ENCODE measurements around the gene DOCK9. TPM values are rescaled to one million over a fixed set of nuclear protein-coding genes. Genes with fewer than 3 reads are reported as not detected.

The DOCK9 gene
- total and polyA plus RNA-seq, 2 donors (not counting 1 experiment from before 2014, with no cell fraction given) = 18.5 to 28.0 TPM

DNA sequence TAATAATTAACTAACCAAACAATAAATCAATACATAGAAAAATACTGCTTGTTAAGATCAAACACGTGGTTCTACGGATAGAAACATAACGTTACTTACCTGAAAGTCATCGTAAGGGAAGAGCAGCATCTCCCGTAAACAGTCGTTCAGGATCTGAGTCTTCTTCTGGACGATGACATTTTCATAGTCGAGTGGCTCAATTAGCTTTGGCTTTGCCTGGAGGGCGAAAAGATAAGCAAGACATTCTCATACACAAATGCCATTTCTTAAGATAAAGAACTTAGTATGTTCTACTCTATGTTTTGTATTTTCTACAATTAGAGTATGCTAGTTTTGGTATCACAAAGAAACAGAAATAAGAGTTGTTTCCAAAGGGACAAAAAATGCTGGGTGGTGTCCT, 22.5 kb downstream of the DOCK9 start:
- Histone ChIP-seq H3K27ac (ENCODE audit: low read length in 2 of 2) (no peak overlapping the region), H3K36me3 (replicated peaks in 1 of 2; ENCODE audit: control extremely low read depth in 1 of 2, control insufficient read depth in 1 of 2, extremely low read depth in 1 of 2, insufficient read depth in 2 of 2, low read length in 1 of 2) (no peaks in the 10 kb centered on the region), H4K20me1 (ENCODE audit: control insufficient read depth, insufficient read depth, low read length, poor library complexity, severe bottlenecking) (no peaks in the 10 kb centered on the region), H2AFZ (ENCODE audit: insufficient read depth, low read depth, low read length, poor library complexity, severe bottlenecking) (no peak overlapping the region), H3K9me3 (ENCODE audit: control extremely low read depth in 1 of 3, control insufficient read depth in 2 of 3, insufficient read depth in 1 of 3, low read length in 2 of 3) (no peaks in the 10 kb centered on the region), H3K79me2 (ENCODE audit: control insufficient read depth, insufficient read depth, low read length) (no peaks in the 10 kb centered on the region), H3K4me3 (ENCODE audit: control extremely low read depth in 1 of 5, extremely low read depth in 1 of 5, insufficient read depth in 1 of 5, low read depth in 2 of 5, low read length in 4 of 5) (no peak overlapping the region), H3K4me2 (replicated peaks; ENCODE audit: low read depth, low read length, poor library complexity, severe bottlenecking) (no peak overlapping the region), H3K27me3 (replicated peaks in 1 of 4; ENCODE audit: control extremely low read depth in 1 of 4, control insufficient read depth in 3 of 4, insufficient read depth in 4 of 4, low read length in 3 of 4) (no peaks in the 10 kb centered on the region), H3K4me1 (ENCODE audit: control insufficient read depth in 2 of 2, insufficient read depth in 2 of 2, low read length in 2 of 2) (no peaks in the 10 kb centered on the region), H3K9ac (ENCODE audit: low read length) (no peak overlapping the region)
- DNase-seq = no peak
- WGBS (ENCODE audit: insufficient coverage) = 94% methylated on average over 6 of the region's 9 CpGs
- TF ChIP-seq, protein P1, sequence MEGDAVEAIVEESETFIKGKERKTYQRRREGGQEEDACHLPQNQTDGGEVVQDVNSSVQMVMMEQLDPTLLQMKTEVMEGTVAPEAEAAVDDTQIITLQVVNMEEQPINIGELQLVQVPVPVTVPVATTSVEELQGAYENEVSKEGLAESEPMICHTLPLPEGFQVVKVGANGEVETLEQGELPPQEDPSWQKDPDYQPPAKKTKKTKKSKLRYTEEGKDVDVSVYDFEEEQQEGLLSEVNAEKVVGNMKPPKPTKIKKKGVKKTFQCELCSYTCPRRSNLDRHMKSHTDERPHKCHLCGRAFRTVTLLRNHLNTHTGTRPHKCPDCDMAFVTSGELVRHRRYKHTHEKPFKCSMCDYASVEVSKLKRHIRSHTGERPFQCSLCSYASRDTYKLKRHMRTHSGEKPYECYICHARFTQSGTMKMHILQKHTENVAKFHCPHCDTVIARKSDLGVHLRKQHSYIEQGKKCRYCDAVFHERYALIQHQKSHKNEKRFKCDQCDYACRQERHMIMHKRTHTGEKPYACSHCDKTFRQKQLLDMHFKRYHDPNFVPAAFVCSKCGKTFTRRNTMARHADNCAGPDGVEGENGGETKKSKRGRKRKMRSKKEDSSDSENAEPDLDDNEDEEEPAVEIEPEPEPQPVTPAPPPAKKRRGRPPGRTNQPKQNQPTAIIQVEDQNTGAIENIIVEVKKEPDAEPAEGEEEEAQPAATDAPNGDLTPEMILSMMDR (IDR thresholded peaks at IDR 0.05) = no peak
- TF ChIP-seq EZH2 (IDR thresholded peaks at IDR 0.05; ENCODE audit: borderline replicate concordance, insufficient read depth, low read depth, low read length, poor library complexity, severe bottlenecking) = no peak
- no peaks in the 10 kb centered on the region for H3K4me1 Mint-ChIP-seq
- no peaks in the 10 kb centered on the region for H3K9me3 Mint-ChIP-seq (ENCODE audit: insufficient read depth)
- H3K27me3 Mint-ChIP-seq = no peaks in the 10 kb centered on the region
- ChIA-PET POLR2A (no interaction called here), CTCF (no interaction called here)
- H3K27ac Mint-ChIP-seq = no peak overlapping the region
- intact Hi-C loops (cut with micrococcal nuclease) = no loop called here
- no peak for ATAC-seq (ENCODE audit: low read depth)
- no peak overlapping the region for H3K4me3 Mint-ChIP-seq

DNA sequence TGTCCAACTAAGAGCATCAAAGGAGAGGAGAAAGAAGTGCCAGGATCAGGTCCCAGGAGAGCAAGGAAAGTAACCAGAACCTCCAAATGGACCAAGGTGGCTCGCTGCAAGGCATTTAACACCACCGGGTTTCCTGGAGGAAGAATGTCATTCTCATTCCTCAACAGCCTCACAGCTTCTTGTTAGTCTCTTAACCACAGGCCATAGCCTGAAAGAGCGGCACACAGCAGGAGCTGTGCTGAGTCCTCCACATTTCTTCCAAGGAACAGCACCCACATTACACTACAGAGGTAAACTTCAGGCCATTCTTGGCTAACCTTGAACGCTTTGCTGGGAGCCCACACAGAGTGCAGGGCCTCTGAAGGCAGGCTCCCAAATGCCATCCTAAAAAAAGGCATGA, 23.6 kb downstream of the DOCK9 start:
- CTCF ChIA-PET = no interaction called here
- Histone ChIP-seq H3K9me3 (ENCODE audit: control extremely low read depth in 1 of 3, control insufficient read depth in 2 of 3, insufficient read depth in 1 of 3, low read length in 2 of 3) (no peaks in the 10 kb centered on the region), H2AFZ (ENCODE audit: insufficient read depth, low read depth, low read length, poor library complexity, severe bottlenecking) (no peak overlapping the region), H3K4me1 (ENCODE audit: control insufficient read depth in 2 of 2, insufficient read depth in 2 of 2, low read length in 2 of 2) (no peaks in the 10 kb centered on the region), H3K9ac (ENCODE audit: low read length) (no peak overlapping the region), H3K27ac (ENCODE audit: low read length in 2 of 2) (no peak overlapping the region), H3K36me3 (replicated peaks in 1 of 2; ENCODE audit: control extremely low read depth in 1 of 2, control insufficient read depth in 1 of 2, extremely low read depth in 1 of 2, insufficient read depth in 2 of 2, low read length in 1 of 2) (no peaks in the 10 kb centered on the region), H3K4me3 (ENCODE audit: control extremely low read depth in 1 of 5, extremely low read depth in 1 of 5, insufficient read depth in 1 of 5, low read depth in 2 of 5, low read length in 4 of 5) (no peak overlapping the region), H3K27me3 (replicated peaks in 1 of 4; ENCODE audit: control extremely low read depth in 1 of 4, control insufficient read depth in 3 of 4, insufficient read depth in 4 of 4, low read length in 3 of 4) (no peaks in the 10 kb centered on the region), H3K79me2 (ENCODE audit: control insufficient read depth, insufficient read depth, low read length) (no peaks in the 10 kb centered on the region), H4K20me1 (ENCODE audit: control insufficient read depth, insufficient read depth, low read length, poor library complexity, severe bottlenecking) (no peaks in the 10 kb centered on the region), H3K4me2 (replicated peaks; ENCODE audit: low read depth, low read length, poor library complexity, severe bottlenecking) (no peak overlapping the region)
- no peaks in the 10 kb centered on the region for H3K27me3 Mint-ChIP-seq
- DNase-seq (no peak), ATAC-seq (ENCODE audit: low read depth) (no peak)
- intact Hi-C loops (cut with micrococcal nuclease) = no loop called here
- no peaks in the 10 kb centered on the region for H3K4me1 Mint-ChIP-seq
- H3K4me3 Mint-ChIP-seq = no peak overlapping the region
- no peak overlapping the region for H3K27ac Mint-ChIP-seq
- TF ChIP-seq EZH2 (IDR thresholded peaks at IDR 0.05; ENCODE audit: borderline replicate concordance, insufficient read depth, low read depth, low read length, poor library complexity, severe bottlenecking) = no peak
- TF ChIP-seq, protein P1 (IDR thresholded peaks at IDR 0.05) = no peak
- WGBS (ENCODE audit: insufficient coverage) = 95% methylated on average over 4 of the region's 4 CpGs
- POLR2A ChIA-PET = no interaction called here
- no peaks in the 10 kb centered on the region for H3K9me3 Mint-ChIP-seq (ENCODE audit: insufficient read depth)
